Activated CD4-positive, CD25-positive, alpha-beta regulatory T cell treated with anti-CD3 and anti-CD28 coated beads, Interleukin-2, amount 50 U/mL, for 16 hours (primary cell): Measurements from ENCODE around the gene IL17B.

Source experiments
- DNase-seq: peaks from one replicate; pipeline ENCODE4 v3.0.0-alpha.2; 2020; ENCODE audit warnings: low read depth, low spot score

The IL17B gene

DNA sequence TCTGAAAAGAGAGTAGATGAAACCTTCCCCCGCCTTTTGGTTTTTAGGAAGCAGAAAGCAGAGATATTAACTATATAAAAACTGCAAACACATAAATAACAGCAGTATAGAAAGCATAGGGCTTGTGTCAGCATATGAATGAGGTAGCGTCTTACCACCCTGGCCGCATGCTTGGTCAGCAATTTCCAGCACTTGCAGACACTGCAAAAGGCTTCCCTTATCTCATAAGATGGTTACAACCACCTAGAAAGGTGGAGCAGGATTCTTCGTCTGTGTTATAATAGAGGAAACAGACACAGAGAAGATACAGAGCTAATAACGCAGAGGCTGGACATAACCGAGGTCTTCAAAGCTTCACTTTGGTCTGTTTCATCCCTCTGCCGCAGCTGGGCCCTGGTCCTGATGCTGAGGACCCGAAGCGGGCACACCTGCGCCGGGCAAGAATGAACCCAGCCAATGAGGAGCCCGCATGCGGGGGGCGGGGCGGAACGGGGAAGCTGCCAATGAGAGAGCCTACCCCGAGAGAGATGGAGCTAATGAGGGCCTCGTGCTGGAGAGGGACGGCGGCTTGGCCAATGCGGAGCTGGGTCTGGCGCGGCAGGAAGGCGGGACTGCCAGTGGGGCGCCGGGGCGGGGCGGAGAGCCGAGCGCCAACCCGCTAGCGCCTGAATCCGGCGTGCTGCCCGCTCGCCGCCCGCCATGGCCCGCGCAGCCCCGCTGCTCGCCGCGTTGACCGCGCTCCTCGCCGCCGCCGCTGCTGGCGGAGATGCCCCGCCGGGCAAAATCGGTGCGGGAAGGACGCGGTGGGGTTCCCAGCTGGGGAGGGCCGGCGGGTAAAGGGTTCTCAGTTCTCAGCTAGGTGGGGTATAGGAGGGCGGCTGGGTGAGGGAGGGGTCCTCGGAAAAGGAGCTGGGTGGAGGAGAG is 21.5 kb downstream of the IL17B start, which contains the start of gene PCYOX1L:
Gene PCYOX1L, plus strand, starts transcription at position 677 of the 924 bp plus-strand sequence. Its CDS starts 23 bp downstream, at position 700.
- DNase-seq, result peak; percentile 96

DNA sequence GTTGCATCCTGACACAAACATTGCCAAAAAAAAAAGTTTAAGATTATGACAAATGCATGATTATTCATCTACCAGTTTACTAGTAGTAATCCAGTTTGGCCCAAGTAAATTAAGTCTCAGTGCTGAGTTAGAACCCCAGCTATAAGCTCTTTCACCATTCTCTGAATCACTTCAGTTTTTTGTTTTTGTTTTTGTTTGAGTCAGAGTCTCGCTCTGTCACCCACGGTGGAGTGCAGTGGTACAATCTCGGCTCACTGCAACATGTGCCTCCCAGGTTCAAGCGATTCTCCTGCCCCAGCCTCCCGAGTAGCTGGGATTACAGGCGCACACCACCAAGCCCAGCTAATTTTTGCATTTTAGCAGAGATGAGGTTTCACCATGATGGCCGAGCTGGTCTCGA is 22.7 kb downstream of the IL17B start:
- no peak for DNase-seq

DNA sequence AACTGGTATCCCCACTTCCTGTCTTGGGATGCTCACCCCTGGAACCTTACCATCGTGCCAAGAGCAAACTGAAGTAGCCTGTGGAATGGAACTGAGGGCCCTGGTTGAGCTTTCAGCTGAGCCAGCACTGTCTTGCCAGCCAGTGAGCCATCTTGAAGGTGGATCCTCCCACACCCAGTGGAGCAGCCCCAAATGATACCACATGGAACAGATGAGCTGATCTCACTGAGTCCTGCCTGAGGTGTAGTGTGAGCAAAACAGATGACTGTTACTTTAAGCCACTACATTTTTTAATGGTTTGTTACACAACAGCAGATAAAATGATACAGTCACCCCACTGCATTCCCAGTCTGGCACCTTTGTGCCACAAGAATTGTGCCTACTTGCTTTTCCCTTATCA is 23.4 kb downstream of the IL17B start:
- DNase-seq, result no peak

DNA sequence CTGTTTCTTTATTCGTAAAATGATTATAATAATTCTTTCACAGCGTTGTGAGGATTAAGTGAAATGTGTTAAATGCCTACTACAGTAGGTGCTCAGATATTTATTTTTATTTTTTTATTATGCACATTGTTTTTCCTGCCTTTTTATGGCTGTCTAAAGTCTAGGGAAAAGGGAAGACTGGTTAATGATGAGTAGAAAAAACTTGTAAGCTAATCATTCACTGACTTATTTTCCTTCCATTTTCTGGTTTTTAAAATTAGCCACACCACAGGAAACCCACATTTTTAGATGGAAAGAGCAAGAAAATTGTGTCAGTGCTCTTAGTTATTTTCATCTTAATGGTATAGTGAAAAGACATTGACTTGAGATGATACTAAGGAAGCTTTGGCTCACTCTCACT is 25.2 kb downstream of the IL17B start:
- no peak for DNase-seq

DNA sequence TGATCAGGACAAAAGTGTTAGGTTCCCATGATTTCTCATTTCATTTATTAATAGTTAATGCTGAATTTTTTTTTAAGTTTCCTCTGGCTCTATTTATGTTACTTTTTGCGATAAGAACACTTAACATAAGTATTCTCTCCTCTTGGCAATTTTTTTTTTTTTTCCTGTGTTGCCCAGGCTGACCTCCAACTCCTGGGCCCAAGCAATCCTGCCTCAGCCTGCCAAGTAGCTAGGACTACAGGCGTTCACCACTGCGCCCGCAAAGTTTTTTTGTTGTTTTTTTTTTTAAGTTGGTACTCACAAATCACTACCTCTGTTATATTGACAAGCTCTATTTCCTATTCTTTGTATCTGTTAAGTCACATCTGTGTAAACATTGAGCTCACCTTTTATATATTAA is 26.9 kb downstream of the IL17B start:
- DNase-seq, result no peak

DNA sequence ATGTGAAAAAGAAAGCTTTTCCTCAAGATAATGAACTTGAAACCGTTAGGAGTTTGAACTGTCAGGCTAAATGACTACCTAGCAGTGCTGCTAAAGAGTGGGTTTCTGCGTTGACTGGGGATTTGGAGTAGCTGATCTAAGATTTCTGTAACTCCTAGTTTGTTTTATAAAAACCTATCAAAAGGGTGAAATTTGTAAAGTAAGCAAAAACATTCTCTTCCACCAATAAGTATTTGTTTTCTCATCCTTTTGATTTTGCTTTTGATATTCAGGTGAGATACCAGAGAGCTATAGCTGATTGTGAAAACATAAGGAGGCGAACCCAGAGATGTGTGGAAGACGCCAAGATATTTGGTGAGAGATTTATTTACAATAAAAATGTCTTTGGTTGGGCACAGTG is 29.7 kb downstream of the IL17B start:
- no peak for DNase-seq

DNA sequence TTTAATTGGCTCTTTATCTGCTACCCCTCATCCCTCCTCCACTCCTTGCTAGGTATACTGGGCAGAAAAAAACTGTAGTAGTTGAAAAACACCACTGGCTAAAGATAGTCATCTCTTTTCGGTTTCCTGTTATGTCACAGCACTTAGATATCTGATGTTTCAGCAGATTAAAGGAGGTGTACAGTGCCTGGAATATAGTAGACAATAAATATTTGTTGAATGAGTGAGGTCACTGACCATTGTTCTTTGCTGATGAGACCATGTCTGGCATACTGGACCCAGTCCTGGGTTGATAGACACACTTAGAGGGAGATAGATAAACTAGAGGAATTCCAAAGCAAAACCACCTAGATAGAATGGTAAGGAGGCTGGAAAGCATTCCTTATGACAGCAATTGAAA is 30.6 kb downstream of the IL17B start:
- no peak for DNase-seq

DNA sequence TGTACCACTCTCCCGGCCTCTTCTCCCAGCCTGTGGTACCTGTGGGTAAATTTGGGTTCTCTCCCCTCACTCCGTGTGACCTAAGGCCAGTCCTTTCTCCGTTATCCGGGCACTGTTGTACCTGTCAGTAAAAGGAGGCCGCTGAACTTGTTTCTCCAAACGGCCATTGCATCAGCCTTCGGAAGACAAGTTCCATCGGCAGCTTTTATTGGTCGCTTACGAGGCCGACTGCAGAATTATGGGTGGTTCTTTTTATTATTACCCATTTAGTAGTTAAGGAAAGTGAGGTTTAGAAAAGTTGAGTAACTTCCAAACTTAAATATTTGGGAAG is 33.2 kb downstream of the IL17B start:
- DNase-seq, result no peak

DNA sequence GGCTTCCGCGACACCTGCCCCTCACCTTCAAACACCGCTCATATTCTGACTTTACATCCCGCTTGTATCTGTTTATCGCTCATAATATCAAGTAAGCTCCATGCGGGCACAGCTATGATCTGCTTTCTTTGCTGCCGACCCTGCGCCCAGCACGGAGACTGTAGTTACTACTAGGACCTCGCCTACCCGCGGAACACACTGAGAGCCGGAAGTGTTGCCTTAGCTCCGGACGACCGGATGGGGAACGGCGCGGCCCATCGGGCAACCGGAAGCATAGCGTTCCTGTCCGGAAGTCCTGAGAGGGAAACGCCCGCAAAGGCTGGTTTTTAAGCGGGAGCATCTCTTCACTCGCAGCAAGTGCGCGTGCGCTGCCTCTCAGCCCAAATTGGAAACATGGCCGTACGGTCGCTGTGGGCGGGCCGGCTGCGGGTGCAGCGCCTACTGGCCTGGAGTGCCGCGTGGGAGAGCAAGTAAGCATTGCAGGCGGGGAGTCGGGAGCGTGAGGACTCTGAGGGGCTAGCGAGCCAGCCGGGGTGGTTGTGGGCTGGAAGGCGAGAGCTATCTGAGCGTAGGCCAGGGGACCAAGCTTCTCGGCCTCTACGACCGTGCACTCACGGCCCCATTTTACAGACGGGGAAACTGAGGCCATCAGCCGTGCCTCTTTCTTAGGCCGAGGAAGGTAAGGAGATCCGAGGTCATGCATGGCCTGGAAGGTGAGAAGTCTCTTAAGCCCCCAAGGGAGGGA is 33.8 kb downstream of the IL17B start, which contains the start of gene GRPEL2:
Gene GRPEL2, plus strand, starts transcription at position 353 of the 745 bp plus-strand sequence. Its CDS starts 41 bp downstream, at position 394.
- peak; percentile 79 for DNase-seq

DNA sequence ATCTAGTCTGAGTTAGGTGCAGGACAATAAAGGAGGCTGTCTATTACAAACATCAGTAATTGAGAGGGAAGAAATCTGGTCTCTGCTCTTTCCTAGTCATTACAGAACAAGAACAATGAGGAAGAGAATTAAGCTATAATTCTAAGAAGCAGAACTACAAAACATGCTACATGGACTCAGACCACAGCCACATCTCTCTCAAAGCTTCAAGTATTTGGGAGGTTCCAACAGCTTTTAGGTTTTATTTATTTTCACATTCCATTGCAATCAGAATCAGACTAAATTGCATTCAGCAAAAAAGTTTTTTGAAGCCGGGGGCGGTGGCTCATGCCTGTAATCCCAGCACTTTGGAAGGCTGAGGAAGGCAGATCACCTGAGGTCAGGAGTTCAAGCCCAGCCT is 34.9 kb downstream of the IL17B start:
- DNase-seq, result no peak

DNA sequence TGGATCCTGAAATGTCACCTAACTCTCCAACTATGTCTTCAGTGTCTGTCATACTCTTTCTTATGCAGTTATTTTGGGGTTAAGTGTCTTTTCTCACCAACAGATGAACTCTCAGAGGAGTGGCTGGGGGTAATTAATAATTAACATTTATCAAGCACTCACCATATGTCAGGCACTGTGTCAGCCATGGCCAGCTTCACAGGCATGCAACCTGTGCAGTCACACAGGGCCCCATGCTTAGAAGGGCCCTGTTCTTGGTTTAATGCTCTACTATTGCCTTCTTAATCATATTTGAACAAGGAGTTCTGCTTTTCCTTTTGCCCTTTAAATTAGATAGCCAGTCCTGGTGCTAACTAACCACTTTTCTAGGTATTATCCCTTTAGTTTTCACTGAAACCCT is 37.2 kb downstream of the IL17B start:
- DNase-seq, result no peak

DNA sequence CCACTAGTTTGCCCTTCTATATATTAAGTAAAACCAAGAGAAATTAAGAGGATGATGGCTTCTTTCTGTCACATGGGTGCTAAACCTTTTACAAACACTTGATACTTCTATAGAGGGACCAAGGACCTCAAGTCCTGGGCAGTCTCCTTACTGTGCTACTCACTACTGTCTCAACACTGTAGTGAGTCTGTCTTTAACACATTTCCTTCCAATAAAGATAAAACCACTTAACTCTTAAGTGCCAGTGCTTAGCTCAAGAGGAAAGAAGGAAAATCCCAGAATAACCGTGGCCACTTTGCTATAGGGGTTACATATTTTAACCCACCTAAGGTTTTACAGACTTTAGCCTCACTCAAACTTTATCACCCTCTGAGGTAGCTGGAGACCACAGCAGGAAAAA is 38.2 kb downstream of the IL17B start:
- DNase-seq, result no peak

DNA sequence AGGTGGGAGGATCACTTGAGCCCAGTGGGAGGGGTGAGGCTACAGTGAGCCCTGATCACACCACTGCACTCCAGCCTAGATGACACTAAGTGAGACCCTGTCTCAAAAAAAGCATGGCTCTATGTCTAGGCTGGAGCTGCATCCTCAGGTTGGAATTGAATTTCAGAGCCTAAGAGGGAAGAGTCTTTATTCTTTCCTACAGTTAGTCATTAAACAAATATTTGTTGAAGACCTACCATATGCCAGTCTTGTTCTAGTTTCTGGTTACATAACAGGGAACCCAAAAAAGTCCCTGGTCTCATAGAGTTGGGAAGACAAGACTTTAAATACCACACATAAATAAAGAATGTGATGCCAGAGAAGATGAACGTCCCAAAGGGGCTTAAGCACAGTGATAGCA is 40.7 kb downstream of the IL17B start:
- DNase-seq, result no peak

DNA sequence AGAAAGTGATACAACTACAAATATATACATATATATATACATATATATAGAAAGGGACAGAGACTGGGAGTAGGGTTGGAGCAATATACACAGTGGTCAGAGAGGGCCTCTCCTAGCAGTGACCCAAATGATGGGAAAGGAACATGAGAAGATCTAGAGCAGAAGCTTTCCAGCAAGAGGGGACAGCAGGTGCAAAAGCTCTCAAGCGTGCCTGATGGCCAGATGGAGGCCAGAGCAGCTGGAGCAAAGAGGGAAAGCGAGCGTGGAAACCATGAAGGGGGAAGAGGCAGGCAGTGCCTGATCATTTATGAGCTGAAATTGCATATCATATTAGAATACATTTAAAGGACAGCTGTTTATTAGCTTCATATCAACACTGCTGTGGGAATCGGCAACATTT is 41.4 kb downstream of the IL17B start:
- DNase-seq, result no peak

DNA sequence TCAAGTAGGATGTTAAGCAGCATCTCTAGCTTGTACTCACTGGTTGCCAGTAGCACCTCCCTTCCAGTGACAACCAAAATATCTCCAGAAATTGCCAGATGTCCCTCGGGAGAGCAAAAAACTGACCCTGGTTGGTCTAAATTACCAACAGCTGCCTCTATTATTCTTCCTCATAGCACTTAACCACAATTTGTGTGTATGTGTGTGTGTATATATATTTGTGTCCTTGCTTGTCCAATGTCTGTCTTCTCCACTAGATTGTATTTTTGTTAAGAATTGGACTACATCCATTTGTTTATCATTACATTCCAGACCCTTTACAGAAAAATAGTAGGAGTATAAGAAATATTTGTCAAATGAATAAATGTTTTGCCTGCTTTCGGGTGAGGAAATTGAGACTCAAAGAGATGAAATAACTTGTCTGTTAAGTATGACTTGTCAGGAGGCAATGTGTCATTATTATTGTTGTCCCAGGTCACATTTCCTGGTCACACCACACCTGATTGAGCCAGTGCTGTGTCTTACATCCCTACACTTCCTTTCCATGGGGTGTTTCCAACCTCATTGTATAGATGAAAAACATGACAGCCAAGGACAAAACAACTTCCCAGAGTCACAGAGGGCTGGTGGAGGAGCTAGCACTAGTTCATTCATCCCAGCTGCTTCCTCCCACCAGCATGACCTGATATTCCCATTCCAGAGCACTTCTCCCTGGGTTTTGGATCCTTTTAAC is 45.2 kb downstream of the IL17B start:
- no peak for DNase-seq

DNA sequence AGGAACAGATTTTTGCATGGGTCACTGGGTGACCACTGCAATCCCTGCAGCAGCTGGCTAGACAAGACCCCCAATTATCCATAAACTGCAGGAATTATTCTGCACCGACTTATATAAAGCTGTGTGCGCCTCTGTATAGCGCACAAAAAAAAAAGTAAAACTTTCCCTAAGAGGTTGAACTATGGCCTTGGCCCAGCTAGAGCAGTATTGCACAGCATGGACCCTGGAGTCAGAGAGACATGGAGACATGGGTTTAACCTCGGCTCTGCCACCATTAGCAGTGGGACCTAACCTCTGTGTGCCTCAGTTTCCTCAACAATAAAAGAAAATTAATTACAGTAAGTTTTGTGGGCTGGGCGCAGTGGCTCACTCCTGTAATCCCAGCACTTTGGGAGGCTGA is 50.9 kb downstream of the IL17B start:
- DNase-seq, result no peak

DNA sequence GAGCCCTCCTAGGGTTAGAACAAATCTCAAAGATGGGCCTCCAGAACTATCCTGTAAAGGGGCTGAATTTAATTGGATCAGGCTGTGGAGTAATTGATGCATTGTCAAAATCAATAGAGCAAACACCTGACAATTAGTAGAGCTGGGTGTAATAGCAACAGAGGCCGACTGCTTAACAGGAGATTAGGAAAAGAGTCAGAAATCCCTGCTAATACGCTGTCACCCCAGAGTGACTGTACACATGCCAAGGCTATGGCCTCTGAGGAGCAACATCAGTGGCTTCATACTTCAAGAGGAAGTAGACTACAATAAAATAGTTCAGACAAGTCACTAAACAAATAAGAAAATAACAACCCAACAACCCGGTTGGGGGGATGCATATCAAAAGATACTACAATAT is 52.5 kb downstream of the IL17B start:
- no peak for DNase-seq

DNA sequence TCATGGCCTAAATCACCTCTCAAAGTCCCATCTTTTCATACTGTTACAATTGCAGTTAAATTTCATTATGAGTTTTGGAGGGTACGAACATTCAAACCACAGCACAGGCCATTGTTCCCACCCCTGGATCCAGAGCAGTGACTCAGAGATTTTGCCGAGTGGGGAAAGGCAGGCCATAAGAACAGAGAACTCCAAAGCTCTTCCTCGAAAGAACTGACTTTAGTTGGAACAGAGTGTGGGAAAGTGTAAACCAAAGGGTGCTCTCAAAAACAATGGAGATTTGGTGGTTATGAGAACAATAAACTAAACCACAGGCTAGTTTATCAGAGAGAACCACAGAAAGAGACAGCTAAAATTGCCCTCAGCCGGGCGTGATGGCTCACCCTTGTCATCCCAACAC is 53.2 kb downstream of the IL17B start:
- no peak for DNase-seq

DNA sequence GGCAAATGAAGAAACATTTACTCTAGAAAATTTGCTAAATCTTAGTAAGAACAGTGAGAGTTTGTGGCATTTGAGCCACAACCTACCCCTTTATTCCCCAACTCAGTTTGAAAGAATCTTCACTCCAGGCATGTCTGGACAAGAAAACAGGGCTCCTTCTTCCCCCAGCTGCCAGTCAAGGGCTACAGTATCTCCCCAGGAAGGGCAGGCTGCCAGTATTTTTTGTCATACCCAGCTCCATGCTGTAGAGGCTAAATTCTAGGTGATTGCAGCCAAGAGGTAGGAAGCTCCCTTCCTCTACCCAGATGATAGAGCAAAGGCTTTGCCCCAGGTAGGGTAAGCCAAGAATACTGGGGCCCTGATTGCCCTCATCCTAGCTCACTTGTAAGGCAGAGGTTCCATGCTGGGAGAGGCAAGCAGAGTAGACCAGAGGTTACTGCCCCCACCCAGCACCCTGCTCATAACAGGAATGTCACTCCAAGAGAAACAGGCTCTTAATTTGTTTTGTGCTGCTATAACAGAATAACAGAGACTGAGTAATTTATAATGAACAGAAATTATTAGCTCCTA is 53.8 kb downstream of the IL17B start:
- DNase-seq, result no peak

DNA sequence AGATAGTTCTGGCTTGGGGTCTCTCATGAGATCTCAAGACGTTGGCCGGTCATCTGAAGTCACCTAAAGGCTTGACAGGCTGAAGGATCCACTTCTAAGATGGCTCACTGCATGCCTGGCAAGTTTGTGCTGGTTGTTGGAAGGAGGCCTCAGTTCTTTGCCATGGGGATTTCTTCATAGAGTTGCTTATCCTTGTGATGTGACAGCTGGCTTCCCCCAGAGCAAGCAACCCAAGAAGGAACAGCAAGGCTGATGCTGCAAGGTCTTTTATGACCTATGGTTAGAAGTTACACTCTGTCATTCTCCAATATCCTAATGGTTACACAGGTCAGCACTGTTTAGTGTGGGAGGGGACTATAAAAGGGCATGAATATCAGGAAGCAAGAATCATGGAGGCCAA is 54.5 kb downstream of the IL17B start:
- no peak for DNase-seq
